CD4-positive, alpha-beta T cell treated with Interleukin-15 for 4 hours (primary cell): Measurements from ENCODE around the gene VAV2.

Source experiments
- DNase-seq: peaks from one replicate; pipeline ENCODE4 v3.0.0-alpha.2; 2020; ENCODE audit warnings: low spot score

VAV2 gene

GRCh38 chr9:133874060-133874657, 118.0 kb downstream of the VAV2 start:
- DNase-seq, result no peak

DNA sequence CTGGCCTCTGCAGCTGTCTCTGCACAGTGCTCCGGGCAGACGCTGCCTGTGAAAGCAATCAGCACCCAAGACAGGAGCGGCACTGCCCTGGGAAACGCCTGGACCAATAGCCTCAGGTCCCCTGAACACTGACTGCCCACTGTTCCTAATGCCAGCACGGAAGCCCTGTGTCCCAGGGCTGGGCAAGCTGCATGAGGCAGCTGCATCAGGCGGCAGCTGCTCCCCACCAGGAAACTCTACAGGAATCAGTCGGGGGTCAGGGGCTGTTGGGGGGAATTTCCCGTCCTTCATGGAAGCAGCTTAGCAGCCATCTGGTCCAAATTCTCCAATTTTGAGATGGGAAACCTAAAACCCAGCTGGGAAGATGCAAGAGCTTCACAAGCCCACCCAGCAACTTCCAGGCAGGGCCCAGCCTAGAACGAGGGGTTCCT, 118.6 kb downstream of the VAV2 start:
- no peak for DNase-seq

DNA sequence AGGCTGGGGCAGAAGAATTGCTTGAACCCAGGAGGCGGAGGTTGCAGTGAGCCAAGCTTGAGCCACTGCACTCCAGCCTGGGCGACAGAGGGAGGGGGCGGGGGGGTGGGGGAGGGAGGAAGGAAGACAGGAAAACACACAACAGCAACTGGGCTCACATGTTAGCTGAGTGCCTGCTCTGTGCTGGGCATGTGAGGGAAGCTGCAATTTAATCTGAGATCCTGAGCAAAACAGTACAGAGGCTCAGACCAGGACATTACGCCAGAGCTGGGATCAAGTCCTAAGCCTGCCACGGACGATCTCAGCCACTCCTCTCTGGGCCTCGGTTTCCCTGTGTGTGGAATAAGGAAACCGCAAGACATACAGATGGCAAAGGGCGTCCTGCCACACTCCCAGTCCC, 119.1 kb downstream of the VAV2 start:
- DNase-seq, result no peak

DNA sequence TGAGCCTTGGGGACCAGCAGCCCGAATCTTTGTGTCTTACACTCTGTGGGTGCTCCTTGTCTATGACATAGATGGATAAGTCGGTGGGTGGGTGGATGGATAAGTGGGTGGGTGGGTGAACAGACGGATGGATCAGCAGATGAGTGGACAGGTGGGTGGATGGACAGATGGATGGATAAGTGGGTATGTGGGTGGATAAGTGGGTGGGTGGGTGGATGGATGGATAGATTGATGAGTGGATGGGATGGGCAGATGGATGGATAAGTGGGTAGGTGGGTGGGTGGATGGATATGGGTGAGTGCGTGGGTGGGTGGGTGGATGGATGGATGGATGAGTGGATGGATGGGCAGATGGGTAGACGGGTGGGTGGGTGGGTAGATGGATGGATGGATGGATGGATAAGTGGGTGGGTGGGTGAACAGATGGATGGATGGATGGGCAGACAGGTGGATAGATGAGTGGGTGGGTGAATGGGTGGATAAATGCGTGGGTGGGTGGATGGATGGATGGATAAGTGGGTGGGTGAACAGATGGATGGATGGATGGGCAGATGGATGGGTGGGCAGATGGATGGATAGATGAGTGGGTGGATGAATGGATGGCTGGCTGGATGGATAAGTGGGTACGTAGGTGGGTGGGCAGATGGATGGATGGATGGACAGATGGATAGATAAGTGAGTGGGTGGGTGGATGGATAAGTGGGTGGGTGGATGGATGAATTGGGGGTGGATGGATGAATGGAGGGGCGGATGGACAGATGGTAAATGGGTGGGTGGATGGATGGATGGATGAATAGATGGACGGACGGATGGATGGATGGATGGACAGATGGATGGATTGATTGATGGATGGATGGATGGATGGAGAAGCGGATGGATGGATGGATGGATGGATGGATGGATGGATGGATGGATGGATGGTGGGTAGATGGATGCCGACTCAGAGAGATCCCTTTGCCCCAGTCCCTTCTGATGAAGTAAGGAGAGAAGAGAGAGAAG, 121.2 kb downstream of the VAV2 start:
- DNase-seq, result no peak

DNA sequence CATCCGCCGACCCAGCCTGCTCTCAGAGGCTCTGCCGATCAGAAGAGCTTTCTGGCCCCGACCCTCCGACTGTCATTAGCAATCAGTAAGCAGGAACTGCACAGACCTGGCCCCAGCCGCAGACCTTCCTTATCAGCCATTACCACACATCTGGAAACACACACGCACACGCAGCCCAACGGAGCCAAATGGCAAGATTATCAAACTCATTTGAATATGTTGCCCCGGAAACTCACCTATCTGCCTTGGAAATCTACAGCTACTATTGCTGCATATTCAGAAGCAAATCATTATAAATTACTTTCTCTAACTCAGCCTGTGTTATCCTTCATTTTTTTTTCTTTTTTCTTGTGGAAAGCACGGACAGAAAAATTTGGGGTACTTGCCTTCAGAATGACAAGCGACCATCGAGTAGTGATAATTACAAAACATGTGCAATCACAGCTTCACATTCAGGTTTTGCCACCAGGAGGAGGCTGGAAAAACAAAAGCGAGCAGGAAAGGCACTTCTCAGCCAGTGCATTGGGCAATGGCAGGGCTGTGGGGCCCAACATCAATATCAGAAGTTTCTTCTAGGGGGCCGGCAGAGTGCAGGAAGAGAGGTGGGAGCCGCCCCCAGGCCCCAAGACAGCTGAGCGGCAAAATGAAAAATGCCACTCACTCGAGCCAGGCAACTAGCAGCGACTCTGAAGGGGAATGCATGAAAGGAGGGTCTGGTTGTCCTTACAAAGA, 122.3 kb downstream of the VAV2 start:
- no peak for DNase-seq

- DNase-seq, result no peak
Observed at GRCh38 chr9:133868203-133868602, 123.9 kb downstream of the VAV2 start.

- DNase-seq, result no peak
Observed at GRCh38 chr9:133866946-133867345, 125.2 kb downstream of the VAV2 start.

- DNase-seq, result no peak
Observed at GRCh38 chr9:133864011-133864410, 128.1 kb downstream of the VAV2 start.

DNA sequence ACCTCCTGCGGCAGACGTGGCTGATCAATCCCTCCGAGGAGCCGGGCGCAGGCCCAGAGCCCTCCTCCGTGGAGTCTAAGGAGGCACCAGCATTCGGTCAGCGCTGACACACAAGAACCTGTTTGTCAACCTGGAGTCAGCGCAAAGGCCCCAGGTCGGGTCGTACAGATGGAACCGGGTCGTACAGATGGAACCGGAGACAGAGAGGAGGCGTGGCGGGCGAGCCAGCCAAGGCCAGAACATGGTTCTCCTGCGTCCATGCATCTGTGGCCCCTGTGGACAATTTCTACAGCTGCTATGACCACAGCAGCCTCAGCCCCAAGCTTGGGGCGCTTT, 128.9 kb downstream of the VAV2 start:
- no peak for DNase-seq

DNA sequence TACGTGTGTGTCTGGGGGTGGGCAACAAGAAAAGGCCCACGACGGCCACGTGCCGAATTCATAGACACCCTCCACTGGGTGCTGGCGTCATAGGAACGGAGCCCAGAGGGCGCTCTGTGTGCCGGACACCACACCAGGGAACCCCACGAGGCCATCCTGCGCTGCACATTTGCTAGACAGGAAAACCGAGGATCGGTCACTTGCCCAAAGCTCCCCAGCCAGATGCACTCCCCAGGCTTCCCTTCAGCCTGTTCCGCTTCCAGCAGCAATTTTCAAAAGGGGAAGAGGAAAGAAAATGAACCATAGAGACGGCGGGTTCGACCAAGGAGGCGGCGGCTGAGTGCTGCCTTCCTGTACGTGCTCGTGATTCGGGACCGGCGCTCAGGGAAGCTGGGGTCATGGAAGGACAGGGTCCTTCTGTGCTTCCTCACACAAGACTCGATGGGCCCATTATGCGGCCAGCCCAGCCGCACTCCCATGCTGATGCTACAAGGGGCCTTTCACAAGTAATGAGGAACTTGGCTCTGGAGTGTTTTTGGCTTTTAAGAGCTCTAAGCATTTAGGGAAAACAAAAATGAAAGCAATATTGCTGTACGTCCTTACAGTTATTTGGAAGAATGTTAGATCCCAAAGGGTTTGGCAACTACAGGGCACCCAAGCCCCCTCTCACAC, 129.4 kb downstream of the VAV2 start:
- no peak for DNase-seq

DNA sequence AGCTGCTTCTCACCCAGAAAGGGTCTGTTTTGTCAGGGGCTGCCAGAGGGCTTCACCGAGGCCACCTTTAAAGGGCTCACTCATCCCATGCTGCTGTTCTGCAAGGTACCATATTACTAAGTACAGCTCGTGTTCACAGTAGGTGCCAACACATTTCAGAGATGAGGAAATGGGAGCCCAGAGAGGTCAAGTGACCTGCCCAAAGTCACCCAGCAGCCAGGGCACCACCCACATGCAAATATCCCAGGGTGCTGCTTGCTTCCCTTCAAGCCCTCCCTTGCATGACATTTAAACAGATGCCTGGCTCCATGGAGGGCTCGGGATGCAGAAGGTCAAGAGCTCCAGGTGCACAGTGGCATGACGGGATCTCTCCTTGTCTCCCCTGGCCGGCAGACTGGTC, 130.4 kb downstream of the VAV2 start:
- no peak for DNase-seq

DNA sequence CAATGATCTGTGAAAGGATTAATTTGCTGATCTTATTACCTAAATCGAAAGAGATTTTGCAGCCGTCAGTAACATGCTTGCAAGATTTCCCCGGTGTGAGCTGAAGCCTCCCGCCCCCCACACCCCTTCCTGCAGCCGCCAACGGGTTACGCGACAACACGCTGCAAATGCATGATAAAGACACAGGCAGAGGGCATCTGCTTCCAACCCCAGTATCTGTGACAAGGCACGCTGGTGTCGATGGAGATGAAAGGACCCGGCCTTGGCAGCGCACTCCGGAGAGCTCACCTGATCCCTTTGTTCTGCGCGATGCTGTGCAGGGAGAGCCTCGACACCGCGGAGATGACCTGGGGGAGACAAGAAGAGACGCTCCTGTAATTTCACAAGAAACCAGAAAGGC, 131.0 kb downstream of the VAV2 start:
- DNase-seq, result no peak

DNA sequence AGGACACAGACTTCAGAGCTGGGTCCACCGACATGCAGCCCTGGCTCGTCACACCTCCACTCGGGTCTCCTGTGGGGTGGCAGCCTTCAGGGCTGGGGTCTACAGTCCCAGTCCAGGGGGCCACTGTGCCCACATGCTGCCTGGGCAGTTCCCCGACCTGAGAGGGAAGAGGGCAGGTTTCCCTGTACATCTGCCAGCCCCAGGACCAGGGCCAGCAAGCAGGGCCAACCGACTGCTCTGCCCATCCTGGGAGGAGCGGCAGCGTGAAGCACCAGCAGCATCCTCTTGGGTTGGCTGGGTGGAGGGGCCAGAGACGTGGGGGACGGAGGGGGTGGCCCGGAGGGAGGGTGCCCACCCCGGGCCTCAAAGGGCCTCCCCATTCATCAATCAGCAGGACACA, 133.4 kb downstream of the VAV2 start:
- no peak for DNase-seq

DNA sequence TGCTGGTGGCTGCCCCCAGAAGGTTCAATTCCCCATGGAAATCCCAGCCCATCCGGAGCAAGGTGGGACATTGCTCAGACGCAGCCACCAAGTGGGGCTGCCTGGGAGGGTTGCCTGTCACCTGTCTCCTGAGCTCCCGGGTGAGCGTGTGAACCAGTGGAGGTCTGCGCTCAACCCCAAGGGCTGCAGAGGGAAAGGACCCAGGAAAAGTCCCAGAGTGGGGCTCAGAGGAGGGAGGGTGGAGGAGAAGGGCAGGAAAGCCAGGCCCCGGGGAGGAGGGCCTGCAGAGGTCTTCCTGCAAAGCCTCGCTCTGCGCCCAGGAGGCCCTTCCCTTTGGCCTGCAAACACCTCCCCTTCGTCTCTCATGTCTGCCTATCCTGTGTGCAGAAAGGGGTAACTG, 134.5 kb downstream of the VAV2 start:
- DNase-seq, result no peak

- DNase-seq, result no peak
Observed at GRCh38 chr9:133856798-133857197, 135.3 kb downstream of the VAV2 start.

GRCh38 chr9:133855802-133856521, 136.2 kb downstream of the VAV2 start:
- DNase-seq, result no peak

- no peak for DNase-seq
Observed at GRCh38 chr9:133855371-133855770, 136.8 kb downstream of the VAV2 start.

GRCh38 chr9:133854765-133855164, 137.4 kb downstream of the VAV2 start:
- no peak for DNase-seq

DNA sequence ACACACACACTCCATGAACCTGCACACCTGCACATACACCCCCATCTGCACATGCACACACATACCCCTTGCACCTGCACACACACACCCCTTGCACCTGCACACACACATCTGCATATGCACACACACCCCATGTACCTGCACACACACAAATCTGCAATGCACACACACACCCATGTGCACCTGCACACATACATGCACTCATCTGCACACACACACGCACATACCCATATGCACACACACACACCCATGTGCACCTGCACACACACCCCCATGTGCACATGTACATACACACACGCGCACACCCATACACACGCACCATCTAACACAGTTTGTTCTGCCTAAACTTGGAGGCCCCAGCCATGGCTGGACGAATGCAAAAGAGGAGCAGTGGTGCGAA, 138.1 kb downstream of the VAV2 start:
- no peak for DNase-seq

DNA sequence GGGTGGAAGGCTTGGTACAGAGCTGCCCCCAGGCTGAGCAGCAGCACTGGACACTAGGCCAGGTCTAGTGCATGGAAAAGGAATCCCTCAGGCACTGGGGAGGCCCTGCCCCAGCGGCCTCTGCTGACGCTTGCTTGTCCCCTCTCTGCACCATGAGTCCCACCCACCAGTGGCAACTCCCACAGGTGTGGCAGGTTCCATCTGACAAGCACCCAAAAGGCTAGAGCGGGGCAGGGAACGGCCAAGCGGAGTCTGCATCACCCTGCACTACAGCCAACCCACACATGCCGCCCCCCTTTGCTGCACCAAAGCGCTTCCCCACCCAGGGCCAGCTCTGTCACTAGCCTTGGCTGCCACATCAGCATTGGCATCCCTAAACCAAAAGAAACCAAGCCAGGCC, 138.8 kb downstream of the VAV2 start:
- DNase-seq, result no peak

DNA sequence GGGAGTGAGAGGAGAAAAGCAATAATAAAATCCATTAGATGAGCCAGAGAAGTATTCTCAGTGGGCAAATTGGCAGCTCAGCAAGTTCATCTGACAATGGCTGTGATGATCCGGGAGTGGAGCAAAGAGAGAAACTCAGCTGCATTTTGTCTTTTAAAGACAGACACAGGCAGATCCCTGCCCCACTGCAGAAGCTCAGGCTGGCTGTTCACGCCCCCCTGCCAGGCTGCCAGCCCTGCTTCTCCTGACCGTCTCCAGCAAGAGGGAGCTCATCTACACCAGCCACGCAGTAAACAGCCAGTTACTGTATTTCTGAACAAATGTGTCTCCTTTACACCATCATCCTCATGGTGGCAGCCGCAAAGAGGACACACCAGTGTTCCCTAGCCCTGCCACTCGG, 139.7 kb downstream of the VAV2 start:
- DNase-seq, result no peak

GRCh38 chr9:133851693-133852092, 140.4 kb downstream of the VAV2 start:
- no peak for DNase-seq
